HepG2 (cell line): ENCODE data around the gene ARHGAP5. TPM values are rescaled to one million over a fixed set of nuclear protein-coding genes. Genes with fewer than 3 reads are reported as not detected.

ENCODE experiments used
- ADNP ChIP-seq: sonication (generic); formaldehyde crosslinking; IDR thresholded peaks from 2 replicates; pipeline ENCODE4 v1.4.0; 2020; ENCODE audit warnings: missing genetic modification reagents
- AKAP8 ChIP-seq: sonication (generic); formaldehyde crosslinking; IDR thresholded peaks from 2 replicates; pipeline ENCODE4 v1.5.1; 2020; ENCODE audit warnings: mild to moderate bottlenecking, missing genetic modification reagents
- ARID2 ChIP-seq: sonication (generic); formaldehyde crosslinking; IDR thresholded peaks from 2 replicates; pipeline ENCODE4 v1.8.1; 2022; ENCODE audit warnings: mild to moderate bottlenecking, missing genetic modification reagents, borderline replicate concordance
- ATF1 ChIP-seq: IDR thresholded peaks from 2 replicates; pipeline ENCODE4 v1.6.1; 2016; ENCODE audit warnings: mild to moderate bottlenecking, control low read depth
- CENPX ChIP-seq: sonication (generic); formaldehyde crosslinking; IDR thresholded peaks from 2 replicates; pipeline ENCODE4 v1.9.0; 2021; ENCODE audit warnings: mild to moderate bottlenecking, missing genetic modification reagents, moderate library complexity
- CREB3 ChIP-seq: sonication (generic); formaldehyde crosslinking; IDR thresholded peaks from 2 replicates; pipeline ENCODE4 v1.5.0; 2020; ENCODE audit warnings: missing genetic modification reagents
- ELF4 ChIP-seq: sonication (generic); formaldehyde crosslinking; IDR thresholded peaks from 2 replicates; pipeline ENCODE4 v1.5.0; 2020; ENCODE audit warnings: missing genetic modification reagents, mild to moderate bottlenecking, moderate library complexity, borderline replicate concordance
- HIVEP1 ChIP-seq: sonication (generic); formaldehyde crosslinking; IDR thresholded peaks from 2 replicates; pipeline ENCODE4 v1.4.0; 2020; ENCODE audit warnings: mild to moderate bottlenecking, missing genetic modification reagents
- HOXD1 ChIP-seq: sonication (generic); formaldehyde crosslinking; IDR thresholded peaks from 2 replicates; pipeline ENCODE4 v1.5.0; 2020; ENCODE audit warnings: missing genetic modification reagents
- ISX ChIP-seq: sonication (generic); formaldehyde crosslinking; conservative IDR thresholded peaks from 2 replicates; pipeline ENCODE4 v1.5.0; 2020; ENCODE audit warnings: missing genetic modification reagents
- KDM1A ChIP-seq: IDR thresholded peaks from 2 replicates; pipeline ENCODE4 v1.6.1; 2016; ENCODE audit warnings: missing compliant biosample characterization
- KLF16 ChIP-seq, 2 experiments: sonication (generic) in 1 of 2; formaldehyde crosslinking in 1 of 2; IDR thresholded peaks; 2 replicates each; pipeline versions ENCODE4 v1.6.1 to v1.8.0; 2016 to 2023; ENCODE audit warnings: missing genetic modification reagents in 2 of 2, missing compliant biosample characterization in 1 of 2
- MAF1 ChIP-seq: sonication (generic); formaldehyde crosslinking; IDR thresholded peaks from 2 replicates; pipeline ENCODE4 v1.5.0; 2020; ENCODE audit warnings: missing genetic modification reagents, borderline replicate concordance
- NONO ChIP-seq, 2 experiments: fragments of 450-650 bp in 1 of 2; sonication (generic) in 1 of 2; formaldehyde crosslinking in 1 of 2; IDR thresholded peaks in 1 of 2; conservative IDR thresholded peaks in 1 of 2; 2 replicates each; pipeline versions ENCODE4 v1.6.1 to v1.8.0; 2017 to 2022; ENCODE audit warnings: mild to moderate bottlenecking in 1 of 2, missing genetic modification reagents in 1 of 2, moderate library complexity in 1 of 2
- NR2C2 ChIP-seq: sonication (generic); formaldehyde crosslinking; IDR thresholded peaks from 2 replicates; pipeline ENCODE4 v1.4.0; 2020; ENCODE audit warnings: missing genetic modification reagents, mild to moderate bottlenecking, moderate library complexity, borderline replicate concordance
- RAD51 ChIP-seq: fragments of 450-650 bp; IDR thresholded peaks from 2 replicates; pipeline ENCODE4 v1.6.1; 2016; ENCODE audit warnings: borderline replicate concordance
- RELA ChIP-seq: sonication (generic); formaldehyde crosslinking; IDR thresholded peaks from 2 replicates; pipeline ENCODE4 v1.4.0; 2020; ENCODE audit warnings: missing genetic modification reagents
- RXRA ChIP-seq: sonication (generic); formaldehyde crosslinking; IDR thresholded peaks from 2 replicates; pipeline ENCODE4 v1.5.1; 2020; ENCODE audit warnings: missing genetic modification reagents
- SKI ChIP-seq: fragments of 450-650 bp; IDR thresholded peaks from one replicate; pipeline ENCODE4 v1.6.1; 2018; ENCODE audit warnings: mild to moderate bottlenecking; ENCODE audit not compliant: partially characterized antibody
- TFDP1 ChIP-seq: IDR thresholded peaks from 2 replicates; pipeline ENCODE4 v1.6.1; 2016; ENCODE audit warnings: missing compliant biosample characterization, missing genetic modification reagents, borderline replicate concordance
- TMF1 ChIP-seq: sonication (generic); formaldehyde crosslinking; IDR thresholded peaks from 2 replicates; pipeline ENCODE4 v1.8.1; 2022; ENCODE audit warnings: low read depth, missing genetic modification reagents
- ZC3H4 ChIP-seq: sonication (generic); formaldehyde crosslinking; IDR thresholded peaks from 2 replicates; pipeline ENCODE4 v1.4.0; 2020; ENCODE audit warnings: missing genetic modification reagents, borderline replicate concordance
- ZEB1 ChIP-seq: IDR thresholded peaks from 2 replicates; pipeline ENCODE4 v1.6.1; 2012; ENCODE audit warnings: mild to moderate bottlenecking, low read depth, inconsistent platforms; ENCODE audit not compliant: insufficient replicate concordance
- ZFP91 ChIP-seq: sonication (generic); formaldehyde crosslinking; IDR thresholded peaks from 2 replicates; pipeline ENCODE4 v1.9.0; 2022; ENCODE audit warnings: missing genetic modification reagents, mild to moderate bottlenecking, borderline replicate concordance
- ZMYM4 ChIP-seq: sonication (generic); formaldehyde crosslinking; IDR thresholded peaks from 2 replicates; pipeline ENCODE4 v1.8.1; 2023; ENCODE audit warnings: mild to moderate bottlenecking, missing genetic modification reagents
- ZNF253 ChIP-seq: sonication (generic); formaldehyde crosslinking; IDR thresholded peaks from 2 replicates; pipeline ENCODE4 v1.8.0; 2022; ENCODE audit warnings: mild to moderate bottlenecking, missing genetic modification reagents, borderline replicate concordance
- ZNF274 ChIP-seq: sonication (generic); formaldehyde crosslinking; IDR thresholded peaks from 2 replicates; pipeline ENCODE4 v1.5.1; 2020; ENCODE audit warnings: mild to moderate bottlenecking, missing genetic modification reagents
- ZSCAN20 ChIP-seq: sonication (generic); formaldehyde crosslinking; IDR thresholded peaks from 2 replicates; pipeline ENCODE4 v1.4.0; 2020; ENCODE audit warnings: missing genetic modification reagents, mild to moderate bottlenecking, borderline replicate concordance
- polyA plus RNA-seq, 8 experiments: library from polyadenylated mRNA; depleted of rRNA in 3 of 8; stranded (reverse) in 7 of 8; unstranded in 1 of 8; fragments of >200 nt; fragmentation: Illumina TruSeq in 4 of 8; extraction: Trizol in 4 of 8; gene quantifications; 2 replicates each; pipeline versions ENCODE4 v1.2.1 to v1.2.3, GENCODE V29; 2011 to 2016; ENCODE audit warnings: low read depth in 4 of 8, missing spikeins in 1 of 8, mixed read lengths in 1 of 8; ENCODE audit not compliant: insufficient read depth in 1 of 8
- total RNA-seq, 5 experiments: library from RNA; depleted of rRNA; stranded (reverse); fragments of >200 nt; fragmentation: Illumina TruSeq; extraction: Trizol; gene quantifications; 2 replicates each; pipeline ENCODE4 v1.2.3, GENCODE V29; 2016; ENCODE audit warnings: low read depth in 1 of 5

The ARHGAP5 gene
- total and polyA plus RNA-seq, 2 of the 13 experiments (the other 11 are each of a cell fraction or from before 2014, with no cell fraction given), result 33.7 to 144 TPM

GRCh38 chr14:32200368-32201192 is 123.5 kb downstream of the ARHGAP5 start (continued):
- TF ChIP-seq ARID2 (0 out of 2 replicates have a peak, but pooled peaks have one; percentile 30), HOXD1 (CRISPR knock-in tag) (no peak), TMF1 (CRISPR knock-in tag) (0 out of 2 replicates have a peak, but pooled peaks have one; percentile 53), ZNF274 (CRISPR knock-in tag) (no peak), ATF1 (no peak), ADNP (CRISPR knock-in tag) (no peak), ZEB1 (no peak), ZMYM4 (CRISPR knock-in tag) (no peak), HIVEP1 (no peak), ISX (CRISPR knock-in tag) (no peak), SKI (no peak), MAF1 (no peak; the same call in 1 of the 2 replicates), KDM1A (no peak), NR2C2 (CRISPR knock-in tag) (no peak), ZSCAN20 (CRISPR knock-in tag) (0 out of 2 replicates have a peak, but pooled peaks have one; percentile 27), ZC3H4 (no peak), ZFP91 (CRISPR knock-in tag) (no peak), CREB3 (CRISPR knock-in tag) (0 out of 2 replicates have a peak, but pooled peaks have one; percentile 22), RAD51 (no peak), ZNF253 (CRISPR knock-in tag) (no peak), CENPX (no peak), TFDP1 (peak; percentile 27; the same call in 1 of the 2 replicates), RXRA (CRISPR knock-in tag) (no peak), AKAP8 (CRISPR knock-in tag) (no peak), RELA (CRISPR knock-in tag) (0 out of 2 replicates have a peak, but pooled peaks have one; percentile 25), ELF4 (CRISPR knock-in tag) (peak; percentile 67; the same call in 1 of the 2 replicates), NONO (IDR thresholded peaks at IDR 0.05) (no peak), NONO (CRISPR knock-in tag; conservative IDR thresholded peaks at IDR 0.05) (no peak), KLF16 (CRISPR knock-in tag; IDR thresholded peaks at IDR 0.05) (no peak)
